MCF 10A (cell line): Measurements from ENCODE around the gene ZNF200. TPM values are rescaled to one million over a fixed set of nuclear protein-coding genes. Genes with fewer than 3 reads are reported as not detected.
A peak's percentile ranks its signal among the peaks of the same experiment; 100 is the strongest.

Source experiments
- BruUV-seq: library from RNA; stranded (reverse); fragments of 400-500 nt; replicated peaks from 2 replicates; lab custom pipeline; 2021; lab: Mats Ljungman, UMichigan
- CTCF ChIA-PET: fragments of 300-600 bp; sonication (Branson Sonifier 250); formaldehyde crosslinking; extraction: SDS; loops from one replicate; lab custom pipeline; 2021; ENCODE audit warnings: antibody characterized with exemption, inconsistent platforms; lab: Yijun Ruan, JAX
- POLR2A ChIA-PET: fragments of 300-600, 350-650 bp; sonication (Branson Sonifier 250); formaldehyde crosslinking; extraction: SDS; loops from one replicate; lab custom pipeline; 2020; ENCODE audit warnings: antibody characterized with exemption, inconsistent platforms; lab: Yijun Ruan, JAX
- DNase-seq: peaks from one replicate; pipeline ENCODE4 v3.0.0-alpha.2; 2018; ENCODE audit not compliant: unreplicated experiment
- H3K27ac Mint-ChIP-seq: one replicate; pipeline ENCODE4 v1.8.0; 2022; ENCODE audit warnings: mild to moderate bottlenecking, low read depth, mixed read lengths; ENCODE audit not compliant: unreplicated experiment
- H3K27me3 Mint-ChIP-seq: one replicate; pipeline ENCODE4 v1.8.0; 2022; ENCODE audit warnings: mixed read lengths; ENCODE audit not compliant: insufficient read depth, unreplicated experiment
- H3K36me3 Mint-ChIP-seq: one replicate; pipeline ENCODE4 v1.8.0; 2022; ENCODE audit warnings: mild to moderate bottlenecking, moderate library complexity, mixed read lengths; ENCODE audit not compliant: insufficient read depth, unreplicated experiment
- H3K4me1 Mint-ChIP-seq: one replicate; pipeline ENCODE4 v1.8.0; 2022; ENCODE audit warnings: mixed read lengths; ENCODE audit not compliant: insufficient read depth, unreplicated experiment
- H3K4me3 Mint-ChIP-seq: one replicate; pipeline ENCODE4 v1.8.0; 2022; ENCODE audit warnings: mild to moderate bottlenecking, moderate library complexity, mixed read lengths; ENCODE audit not compliant: unreplicated experiment
- H3K9me3 Mint-ChIP-seq: one replicate; pipeline ENCODE4 v1.8.0; 2022; ENCODE audit warnings: mixed read lengths; ENCODE audit not compliant: unreplicated experiment
- intact Hi-C: fragments of 100-400 bp; cut with micrococcal nuclease; formaldehyde crosslinking; loops from 2 replicates; pipeline ENCODE4 v1.14.1; 2022
- total RNA-seq: library from RNA; stranded (reverse); gene quantifications from 2 replicates; pipeline ENCODE4 v1.2.3, GENCODE V29; 2022
- TF ChIP-seq, protein P1 (sequence below): fragments of 200-600 bp; IDR thresholded peaks from one replicate; pipeline ENCODE4 v1.8.0; 2022; ENCODE audit warnings: antibody characterized with exemption, mild to moderate bottlenecking; ENCODE audit not compliant: unreplicated experiment

ZNF200 gene
- total RNA-seq, 1 experiment from 2014 or later, result 6.6 TPM

DNA sequence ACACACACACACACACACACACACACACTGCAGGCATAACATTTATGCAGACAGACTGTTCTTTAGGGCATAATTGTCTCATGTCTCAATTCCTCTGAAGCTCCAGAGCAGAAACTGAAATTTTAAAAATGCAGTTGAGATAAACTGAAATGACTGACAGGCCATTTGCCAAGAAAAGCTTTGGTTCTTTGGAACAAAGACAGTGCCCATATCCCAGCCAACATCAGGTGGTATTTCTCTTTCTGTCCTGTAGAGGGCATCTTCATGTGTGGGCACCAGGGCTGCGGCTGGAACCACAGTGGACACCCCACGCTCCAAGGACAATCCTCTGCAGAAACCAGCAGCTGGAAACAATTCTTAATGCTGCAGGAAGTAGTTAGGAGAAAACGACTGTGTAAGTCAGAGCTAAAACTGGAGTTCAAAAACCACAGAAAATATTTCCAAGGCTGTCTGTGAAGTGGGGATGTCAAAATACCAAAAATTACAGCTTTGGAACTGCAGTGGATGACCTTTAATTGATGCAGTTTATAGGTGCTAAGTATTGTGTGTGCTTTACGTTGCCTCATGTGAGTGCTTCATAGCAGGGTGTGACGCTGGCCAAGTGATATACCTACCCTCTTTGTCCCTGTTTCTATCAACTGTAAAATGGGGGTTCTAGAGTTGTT is 32.0 kb upstream of the ZNF200 start:
- intact Hi-C loops, result no loop called here
- ChIA-PET CTCF (interaction anchor here (0.6 to 2.0 kb wide), 7 partner anchors 10 to 232 kb away, joined by 3 to 10 read pairs (median 3); no protein-coding TSS in a partner anchor), POLR2A (interaction anchor here (0.6 to 6.8 kb wide), 7 partner anchors 12 to 281 kb away, joined by 3 to 161 read pairs (median 4); partner anchors contain the start of genes NAA60, TIGD7, ZNF200 and ZNF263)
- no peaks in the 10 kb centered on the region for H3K27me3 Mint-ChIP-seq
- peaks cover 26% of the 10 kb centered on the region for H3K36me3 Mint-ChIP-seq
- no TSS peak for BruUV-seq
- H3K27ac Mint-ChIP-seq, result no peak overlapping the region
- H3K4me1 Mint-ChIP-seq, result no peaks in the 10 kb centered on the region
- TF ChIP-seq, protein P1, sequence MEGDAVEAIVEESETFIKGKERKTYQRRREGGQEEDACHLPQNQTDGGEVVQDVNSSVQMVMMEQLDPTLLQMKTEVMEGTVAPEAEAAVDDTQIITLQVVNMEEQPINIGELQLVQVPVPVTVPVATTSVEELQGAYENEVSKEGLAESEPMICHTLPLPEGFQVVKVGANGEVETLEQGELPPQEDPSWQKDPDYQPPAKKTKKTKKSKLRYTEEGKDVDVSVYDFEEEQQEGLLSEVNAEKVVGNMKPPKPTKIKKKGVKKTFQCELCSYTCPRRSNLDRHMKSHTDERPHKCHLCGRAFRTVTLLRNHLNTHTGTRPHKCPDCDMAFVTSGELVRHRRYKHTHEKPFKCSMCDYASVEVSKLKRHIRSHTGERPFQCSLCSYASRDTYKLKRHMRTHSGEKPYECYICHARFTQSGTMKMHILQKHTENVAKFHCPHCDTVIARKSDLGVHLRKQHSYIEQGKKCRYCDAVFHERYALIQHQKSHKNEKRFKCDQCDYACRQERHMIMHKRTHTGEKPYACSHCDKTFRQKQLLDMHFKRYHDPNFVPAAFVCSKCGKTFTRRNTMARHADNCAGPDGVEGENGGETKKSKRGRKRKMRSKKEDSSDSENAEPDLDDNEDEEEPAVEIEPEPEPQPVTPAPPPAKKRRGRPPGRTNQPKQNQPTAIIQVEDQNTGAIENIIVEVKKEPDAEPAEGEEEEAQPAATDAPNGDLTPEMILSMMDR, result peak; percentile 25
- H3K4me3 Mint-ChIP-seq, result peak overlapping the region; percentile 14
- peak; percentile 49 for DNase-seq
- H3K9me3 Mint-ChIP-seq, result no peaks in the 10 kb centered on the region

DNA sequence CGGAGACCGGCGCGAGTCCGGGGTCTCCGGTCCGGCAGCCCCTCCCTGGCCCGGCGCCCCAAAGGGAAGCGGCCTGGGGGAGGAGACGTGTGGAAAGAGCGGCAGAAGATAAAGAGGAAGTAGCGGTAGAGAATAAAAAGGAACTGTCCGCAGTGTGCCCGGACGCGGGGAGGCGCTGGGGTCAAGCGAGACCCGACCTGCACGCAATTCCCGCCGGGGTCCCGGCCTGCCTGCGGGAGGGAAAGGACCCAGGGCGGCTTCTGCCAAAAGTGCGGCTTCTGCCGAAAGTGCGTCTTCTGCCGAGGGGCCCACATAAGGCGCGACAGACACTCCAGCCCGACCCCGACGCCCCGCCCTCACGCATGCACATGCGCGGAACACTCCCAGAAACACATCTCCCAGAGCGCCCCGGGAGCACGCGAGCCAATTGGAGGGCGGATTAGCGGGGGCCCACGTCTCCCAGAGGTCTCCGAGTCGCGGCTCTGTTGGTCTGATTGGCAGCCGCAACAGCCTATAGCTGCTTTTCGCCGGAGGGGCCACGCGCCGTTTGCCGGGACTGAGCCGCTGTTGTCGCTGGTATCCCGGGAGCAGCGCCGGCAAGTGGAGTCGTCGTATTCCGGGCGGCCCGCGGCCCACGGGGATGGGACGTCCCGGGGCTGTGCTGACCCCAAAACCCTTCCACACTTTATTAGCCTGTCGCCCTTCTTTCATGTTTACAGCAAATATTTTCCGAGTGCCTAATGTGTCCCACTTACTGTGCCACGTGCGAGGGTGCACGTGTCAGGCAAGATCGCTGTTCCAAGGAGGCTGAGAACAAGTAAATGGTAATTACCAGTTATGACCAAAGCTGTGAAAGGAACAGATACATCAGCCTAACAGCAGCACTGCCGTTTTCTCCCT is 29.4 kb upstream of the ZNF200 start:
- H3K36me3 Mint-ChIP-seq, result peaks cover 26% of the 10 kb centered on the region
- no peaks in the 10 kb centered on the region for H3K4me1 Mint-ChIP-seq
- DNase-seq, result peak; percentile 98
- no peaks in the 10 kb centered on the region for H3K27me3 Mint-ChIP-seq
- CTCF ChIA-PET, result interaction anchor here (0.5 to 1.6 kb wide), 7 partner anchors 16 to 240 kb away, joined by 3 to 7 read pairs (median 3); no protein-coding TSS in a partner anchor
- no peaks in the 10 kb centered on the region for H3K9me3 Mint-ChIP-seq
- TSS peak; percentile 82 for BruUV-seq
- H3K4me3 Mint-ChIP-seq, result peak overlapping the region; percentile 89
- intact Hi-C loops, result loop anchor here (1.0 to 5.0 kb wide), 5 partner anchors 19 to 236 kb away; partner anchors contain the start of genes OR1F1 and ZNF263
- POLR2A ChIA-PET, result interaction anchor here (0.6 to 6.8 kb wide), 25 partner anchors 11 to 1040 kb away, joined by 3 to 161 read pairs (median 4); partner anchors contain the start of genes CLUAP1, NAA60, OR1F1 and TIGD7
- TF ChIP-seq, protein P1, result peak; percentile 43
- peak overlapping the region; percentile 95 for H3K27ac Mint-ChIP-seq

DNA sequence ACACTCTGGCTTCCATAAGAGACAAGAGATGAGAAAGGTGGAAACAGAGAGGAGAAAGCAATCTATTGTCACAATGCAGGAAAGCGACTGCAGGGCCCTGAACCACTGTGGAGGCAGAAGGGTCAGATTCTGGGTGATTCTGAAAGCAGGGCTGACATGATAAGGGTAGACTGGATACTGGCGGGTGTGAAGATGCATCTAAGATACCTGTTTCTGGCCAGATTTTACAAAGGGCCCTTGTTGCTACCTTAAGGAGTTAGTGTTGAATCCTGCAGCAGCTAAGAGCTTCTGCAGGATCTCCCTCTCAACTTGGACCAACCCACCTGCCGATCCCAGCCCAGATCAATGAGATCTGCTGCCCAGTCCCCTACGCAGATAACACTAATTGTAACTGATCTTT is 27.6 kb upstream of the ZNF200 start:
- ChIA-PET CTCF (interaction anchor here (0.6 to 1.5 kb wide), 3 partner anchors 8 to 134 kb away, joined by 3 read pairs; no protein-coding TSS in a partner anchor), POLR2A (interaction anchor here (0.7 to 6.8 kb wide), 10 partner anchors 9 to 195 kb away, joined by 3 to 161 read pairs (median 10); partner anchors contain the start of genes NAA60, ZNF200, ZNF213 and ZNF263)
- intact Hi-C loops, result loop anchor here (5.0 kb wide), 1 partner anchor 195 kb away; no protein-coding TSS in a partner anchor
- TF ChIP-seq, protein P1, result no peak
- BruUV-seq, result no TSS peak
- peaks cover 15% of the 10 kb centered on the region for H3K36me3 Mint-ChIP-seq
- DNase-seq, result no peak
- peak overlapping the region; percentile 89 for H3K4me3 Mint-ChIP-seq
- H3K9me3 Mint-ChIP-seq, result no peaks in the 10 kb centered on the region
- peak overlapping the region; percentile 95 for H3K27ac Mint-ChIP-seq
- H3K27me3 Mint-ChIP-seq, result no peaks in the 10 kb centered on the region
- H3K4me1 Mint-ChIP-seq, result no peaks in the 10 kb centered on the region
